ENCODE data around the gene PMP22.

The PMP22 gene

DNA sequence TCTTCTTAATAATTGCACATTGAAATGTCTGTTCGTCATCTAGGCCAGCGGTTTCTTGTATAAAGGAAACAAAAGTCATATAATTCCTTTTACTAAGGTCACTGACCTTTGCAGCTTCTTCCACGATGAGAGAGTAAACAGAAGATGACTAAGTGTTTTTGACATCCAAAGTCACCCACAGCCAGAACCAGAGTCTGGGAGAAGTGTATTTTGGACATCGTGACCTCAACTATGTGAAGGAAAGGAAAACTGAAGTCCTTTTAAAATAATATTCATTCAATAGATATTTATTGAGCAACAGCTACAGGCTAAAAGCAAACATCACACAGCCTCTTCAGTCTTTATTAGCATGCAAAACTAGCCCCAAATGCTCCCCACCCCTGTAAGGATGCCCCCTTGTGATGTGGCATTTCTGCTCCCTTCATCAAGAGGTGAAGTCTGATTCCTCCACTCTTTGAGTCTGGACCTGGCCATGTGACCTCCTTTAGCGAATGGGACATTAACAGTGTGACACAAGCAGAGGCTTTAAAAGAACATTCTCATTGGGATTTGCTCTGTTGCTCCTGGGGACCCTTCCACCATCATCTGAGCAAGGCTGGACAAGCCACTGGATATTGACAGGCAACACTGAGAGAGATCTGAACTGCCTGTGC is 8.1 kb upstream of the PMP22 start:
- DNase-seq, result no peak

DNA sequence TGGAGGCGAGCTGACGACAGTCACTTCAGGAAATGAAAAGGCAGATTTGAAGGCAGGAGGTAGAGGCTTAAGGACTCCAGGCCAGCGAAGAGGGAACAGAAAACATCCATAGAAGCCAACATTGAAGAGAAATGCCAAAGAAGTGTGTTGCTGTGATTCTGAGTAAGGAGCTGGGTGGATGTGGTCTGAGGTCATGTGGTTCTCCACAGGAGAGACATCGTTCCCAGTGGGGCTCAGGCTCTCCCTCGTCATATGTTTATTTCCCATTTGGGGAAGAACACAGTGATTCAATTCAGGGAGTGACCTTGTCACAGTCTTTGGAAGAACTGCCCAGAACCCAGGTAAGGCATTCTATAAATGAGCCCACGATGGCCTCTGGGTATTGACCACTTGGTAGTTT is 6.6 kb upstream of the PMP22 start:
- no peak for DNase-seq

- DNase-seq, result no peak
Observed at GRCh38 chr17:15270628-15271381, 5.7 kb upstream of the PMP22 start.

DNA sequence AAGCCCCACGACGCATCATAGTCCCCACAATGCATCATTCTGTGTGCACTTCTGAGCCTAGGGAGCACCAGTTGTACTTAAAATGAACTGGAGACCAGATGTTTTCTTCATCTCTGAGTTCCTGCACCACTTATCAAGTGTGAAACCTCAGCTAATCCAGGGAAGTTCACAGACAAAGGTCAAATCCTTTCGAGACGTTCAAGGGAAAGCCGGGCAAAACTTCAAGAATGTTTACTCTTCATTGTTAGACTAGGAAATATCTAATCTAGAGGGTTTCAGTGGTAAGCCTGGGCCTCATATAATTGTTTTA is 4.6 kb upstream of the PMP22 start:
- DNase-seq, result no peak

GRCh38 chr17:15269087-15269779 is 4.1 kb upstream of the PMP22 start:
- DNase-seq, result no peak

DNA sequence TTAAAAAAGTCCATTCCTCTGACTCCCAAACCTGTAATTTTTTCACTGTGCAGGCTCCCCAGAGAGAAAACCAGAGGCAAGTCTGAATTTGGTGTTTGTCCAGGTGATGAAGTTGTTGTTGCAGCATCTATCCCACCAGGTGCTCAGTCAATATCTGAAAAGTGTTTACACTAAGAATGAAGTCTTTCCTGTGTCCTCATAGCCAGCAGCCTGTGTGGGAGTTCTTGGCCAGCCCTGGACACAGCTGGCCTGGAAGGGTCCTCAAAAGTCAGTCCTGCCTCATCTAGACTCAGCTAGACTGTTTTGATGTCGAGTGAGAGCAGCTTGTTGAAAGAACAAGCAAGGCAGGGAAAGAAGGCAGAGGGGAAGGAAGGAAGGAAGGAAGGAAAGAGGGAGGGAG is 3.3 kb upstream of the PMP22 start:
- no peak for DNase-seq

GRCh38 chr17:15267996-15268395 is 2.9 kb upstream of the PMP22 start:
- DNase-seq, result no peak

DNA sequence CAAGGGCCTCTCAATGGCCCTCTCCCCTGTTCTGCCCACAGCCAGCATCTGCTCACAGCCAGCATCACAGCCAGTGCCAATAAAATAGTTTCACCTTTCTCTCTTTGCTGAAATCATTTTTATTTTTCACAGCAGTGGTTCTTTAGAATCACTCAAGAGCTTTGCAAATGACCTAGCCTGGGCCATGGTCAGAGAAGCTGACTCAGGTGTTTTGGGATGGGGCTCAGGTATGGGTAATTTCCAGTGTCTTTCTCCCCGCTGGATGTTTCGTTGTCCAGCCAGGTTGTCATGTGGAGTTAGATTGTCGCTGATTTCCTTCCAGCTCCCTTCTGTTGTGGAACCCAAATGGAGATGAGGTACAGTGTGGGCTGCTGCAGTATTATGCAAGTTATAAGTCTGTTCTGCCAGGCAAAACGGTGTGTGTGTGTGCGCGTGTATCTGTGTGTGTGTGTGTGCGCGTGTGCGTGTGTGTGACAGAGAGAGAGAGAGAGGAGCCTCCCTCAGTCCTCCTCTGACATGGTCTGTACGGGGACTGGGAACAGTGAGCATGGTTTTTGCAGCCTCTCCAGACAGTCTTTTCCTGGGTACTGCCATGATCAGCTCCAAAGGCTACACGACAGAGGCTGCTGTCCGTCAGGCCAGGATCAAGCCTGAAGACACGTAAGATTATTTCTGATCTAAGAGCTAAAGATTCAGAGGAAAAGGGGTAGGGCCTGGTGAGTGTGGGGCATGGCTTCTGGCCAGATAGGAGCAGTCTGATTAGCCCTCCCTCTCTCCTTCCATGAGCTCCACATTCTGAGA is 1.4 kb upstream of the PMP22 start:
- DNase-seq, result no peak

- DNase-seq, result no peak
Observed at GRCh38 chr17:15264542-15264941, 584 bp downstream of the PMP22 start.

- DNase-seq, result no peak
Observed at GRCh38 chr17:15263680-15264079, 1.4 kb downstream of the PMP22 start.

DNA sequence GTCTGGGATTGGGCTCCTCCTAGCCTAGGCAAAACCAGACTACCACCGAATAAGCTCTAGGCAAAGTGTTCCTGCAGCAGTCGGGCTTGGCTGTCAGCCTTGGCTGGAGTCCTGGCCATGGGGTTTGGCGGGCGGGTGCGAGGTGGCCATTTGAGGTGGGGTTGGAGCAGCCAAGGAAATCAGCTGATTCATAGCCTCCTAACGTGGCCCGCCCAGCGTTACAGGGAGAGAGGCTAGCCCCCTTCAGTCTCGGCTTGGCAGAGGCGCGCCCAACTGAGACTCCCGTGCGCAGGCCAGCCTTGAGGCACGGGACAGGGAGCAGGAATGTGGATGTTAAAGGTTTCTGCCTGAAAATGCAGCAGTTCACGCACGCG is 1.9 kb downstream of the PMP22 start:
- no peak for DNase-seq

- no peak for DNase-seq
Observed at GRCh38 chr17:15262291-15263205, 2.6 kb downstream of the PMP22 start.

DNA sequence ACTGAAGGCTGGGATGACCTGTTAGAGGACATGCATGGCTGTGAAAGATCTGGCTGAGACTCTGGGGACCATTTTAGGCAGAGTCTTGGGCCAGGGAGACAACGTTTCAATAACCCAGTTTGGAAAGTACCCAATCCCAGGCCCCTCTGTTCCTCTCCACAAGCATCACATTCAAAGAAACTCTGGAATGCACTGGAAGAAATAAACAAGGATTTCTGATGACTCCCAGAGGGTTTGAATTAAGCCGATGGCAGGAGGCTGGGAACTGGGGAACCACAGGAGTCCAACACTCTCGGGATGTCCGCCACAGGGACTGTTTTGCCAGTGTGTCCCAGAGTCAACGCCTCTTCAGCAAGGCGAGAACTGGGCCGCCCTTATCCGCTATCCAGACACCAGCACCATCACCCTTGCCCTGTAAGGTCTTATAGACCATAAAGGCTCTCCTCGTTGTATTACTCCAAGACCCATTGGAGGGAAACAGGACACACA is 3.3 kb downstream of the PMP22 start:
- no peak for DNase-seq

GRCh38 chr17:15261258-15261801 is 3.8 kb downstream of the PMP22 start:
- DNase-seq, result no peak

GRCh38 chr17:15260376-15261257 is 4.5 kb downstream of the PMP22 start:
- peak; percentile 7 to 12 for DNase-seq

DNA sequence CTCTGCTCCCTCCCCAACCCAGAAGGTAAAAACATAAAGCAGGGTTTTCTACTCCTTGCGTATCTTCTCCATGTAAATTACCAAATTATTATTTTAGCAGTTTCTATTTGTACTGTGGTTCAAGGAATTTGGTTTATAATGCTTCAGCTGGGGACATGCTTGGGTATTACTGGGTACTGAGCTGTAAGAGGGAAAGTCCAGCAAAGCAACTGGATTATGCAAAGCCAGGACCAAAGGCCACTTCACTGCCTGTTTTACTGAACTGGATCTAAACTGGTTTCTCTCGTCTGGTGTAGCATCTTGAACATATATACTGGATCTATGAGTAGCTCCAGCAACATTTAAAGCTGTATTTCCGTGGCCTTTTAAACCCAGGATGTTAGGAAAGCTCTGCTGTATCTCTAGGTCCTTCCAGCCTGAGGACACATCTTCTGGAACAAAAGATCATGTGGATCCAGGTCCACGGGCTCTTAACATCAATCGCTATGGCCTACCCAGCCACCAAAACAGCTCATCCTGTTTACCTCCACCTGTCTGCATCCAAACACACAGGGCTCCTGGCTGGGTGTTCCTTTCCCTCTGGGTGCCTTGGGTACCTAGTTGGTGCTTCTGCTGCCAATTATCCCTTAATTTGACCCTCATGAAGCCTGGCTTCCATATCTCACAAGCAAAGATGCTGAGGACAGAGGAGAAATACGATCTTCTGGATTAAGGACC is 7.2 kb downstream of the PMP22 start:
- DNase-seq, result no peak

- peak; percentile 19 to 27 for DNase-seq
Observed at GRCh38 chr17:15257258-15257788, 7.8 kb downstream of the PMP22 start.

DNA sequence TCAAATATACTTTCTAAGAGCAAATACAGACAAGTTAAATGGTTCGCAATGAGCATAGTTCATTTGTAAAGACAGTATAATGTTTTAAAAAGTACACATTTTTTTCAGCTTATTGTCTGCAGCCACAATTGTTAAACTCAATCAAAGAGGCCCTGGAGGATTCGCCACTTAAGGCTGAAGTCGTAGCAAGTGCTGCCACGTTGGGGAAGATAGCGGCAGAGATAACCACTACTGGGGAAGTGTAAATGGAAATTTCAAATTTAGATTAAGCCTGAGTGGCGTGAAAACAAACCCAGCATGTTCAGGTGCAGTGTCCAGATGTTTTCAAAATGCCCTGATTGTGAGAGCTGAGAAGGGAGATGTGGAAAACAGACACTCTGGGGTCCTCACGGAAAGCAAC is 8.4 kb downstream of the PMP22 start:
- no peak for DNase-seq

- DNase-seq, result no peak
Observed at GRCh38 chr17:15255713-15256454, 9.2 kb downstream of the PMP22 start.
